HG02610 (cell line): ENCODE data around the gene ACAP3.

ENCODE experiments used
- ATAC-seq: cut with Tn5 transposase; IDR thresholded peaks from one replicate; pipeline ENCODE4 v1.9.1; 2021; ENCODE audit warnings: mild to moderate bottlenecking, moderate library complexity; ENCODE audit not compliant: unreplicated experiment

ACAP3 gene

GRCh38 chr1:1332031-1332755, 24.5 kb upstream of the ACAP3 start:
- no peak for ATAC-seq

GRCh38 chr1:1331068-1331965, 23.6 kb upstream of the ACAP3 start, which contains the start of gene TAS1R3:
Gene TAS1R3 (plus strand): TSS chr1:1331280. CDS start chr1:1331346, 66 bp downstream.
- no peak for ATAC-seq

DNA sequence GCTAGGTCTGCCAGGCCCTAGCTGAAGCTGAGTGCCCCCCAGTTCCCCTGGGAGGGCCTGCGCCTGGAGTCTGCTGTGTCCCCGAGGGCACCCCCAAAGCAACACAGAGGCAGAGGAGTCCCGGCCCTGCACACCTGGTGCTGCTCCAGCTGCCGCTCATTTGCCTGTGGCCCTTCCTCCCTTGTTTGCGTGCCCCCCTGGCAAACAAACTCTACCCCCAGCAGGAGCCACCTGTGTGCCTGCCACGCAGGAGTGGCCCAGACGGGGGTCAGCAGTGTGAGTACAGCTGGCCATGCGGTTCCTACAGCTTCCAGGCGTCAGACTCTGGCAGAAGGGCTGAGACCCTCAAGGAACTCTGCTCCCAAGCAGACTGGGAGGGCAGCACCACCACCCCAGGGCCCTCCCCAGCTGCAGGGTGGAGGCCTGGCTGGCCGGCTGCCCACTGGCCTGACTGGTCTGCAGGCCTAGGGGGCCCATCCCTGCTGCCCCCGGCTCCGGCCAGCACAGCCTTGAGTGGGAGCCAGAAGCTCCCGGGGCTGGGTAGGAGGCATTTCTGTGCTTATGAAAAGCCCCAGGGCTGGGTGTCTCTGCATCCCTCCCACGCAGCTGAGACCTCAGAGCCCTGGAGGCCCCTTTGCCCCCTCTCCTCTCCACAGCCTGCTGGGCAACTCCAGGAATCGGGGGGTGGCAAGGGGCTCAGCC, 22.8 kb upstream of the ACAP3 start:
- ATAC-seq, result no peak

- ATAC-seq, result no peak
Observed at GRCh38 chr1:1329304-1330210, 21.8 kb upstream of the ACAP3 start.

DNA sequence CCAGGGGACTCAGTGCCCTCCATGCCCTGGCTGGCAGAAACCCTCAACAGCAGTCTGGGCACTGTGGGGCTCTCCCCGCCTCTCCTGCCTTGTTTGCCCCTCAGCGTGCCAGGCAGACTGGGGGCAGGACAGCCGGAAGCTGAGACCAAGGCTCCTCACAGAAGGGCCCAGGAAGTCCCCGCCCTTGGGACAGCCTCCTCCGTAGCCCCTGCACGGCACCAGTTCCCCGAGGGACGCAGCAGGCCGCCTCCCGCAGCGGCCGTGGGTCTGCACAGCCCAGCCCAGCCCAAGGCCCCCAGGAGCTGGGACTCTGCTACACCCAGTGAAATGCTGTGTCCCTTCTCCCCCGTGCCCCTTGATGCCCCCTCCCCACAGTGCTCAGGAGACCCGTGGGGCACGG, 20.5 kb upstream of the ACAP3 start:
- ATAC-seq, result no peak

- ATAC-seq, result no peak
Observed at GRCh38 chr1:1327291-1327690, 19.6 kb upstream of the ACAP3 start.

DNA sequence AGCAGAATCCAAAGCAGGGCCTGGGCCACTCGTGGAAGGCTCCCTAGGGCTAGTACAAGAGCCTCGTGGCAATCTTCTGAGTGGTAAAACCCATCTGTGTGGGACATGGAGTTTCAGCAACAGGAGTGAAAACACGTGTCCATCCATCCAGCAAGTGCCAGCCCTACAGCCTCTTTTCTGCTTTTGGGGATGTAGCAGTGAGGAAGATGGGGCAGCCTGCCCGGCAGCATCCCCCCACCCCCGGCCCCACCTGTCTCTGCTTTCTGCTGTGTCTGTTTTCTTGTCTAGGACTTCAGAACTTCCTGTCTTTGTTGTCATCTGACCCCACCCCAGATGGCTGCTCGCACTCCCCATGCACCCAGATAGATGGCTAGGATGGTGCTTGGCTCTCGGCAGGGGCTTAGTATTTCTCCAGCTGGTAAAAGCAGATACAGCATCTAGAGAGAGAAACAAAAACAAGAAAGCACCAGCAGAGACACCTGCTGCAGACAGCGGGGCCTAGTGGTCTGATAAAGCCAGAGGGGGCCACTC, 18.4 kb upstream of the ACAP3 start:
- ATAC-seq, result no peak

DNA sequence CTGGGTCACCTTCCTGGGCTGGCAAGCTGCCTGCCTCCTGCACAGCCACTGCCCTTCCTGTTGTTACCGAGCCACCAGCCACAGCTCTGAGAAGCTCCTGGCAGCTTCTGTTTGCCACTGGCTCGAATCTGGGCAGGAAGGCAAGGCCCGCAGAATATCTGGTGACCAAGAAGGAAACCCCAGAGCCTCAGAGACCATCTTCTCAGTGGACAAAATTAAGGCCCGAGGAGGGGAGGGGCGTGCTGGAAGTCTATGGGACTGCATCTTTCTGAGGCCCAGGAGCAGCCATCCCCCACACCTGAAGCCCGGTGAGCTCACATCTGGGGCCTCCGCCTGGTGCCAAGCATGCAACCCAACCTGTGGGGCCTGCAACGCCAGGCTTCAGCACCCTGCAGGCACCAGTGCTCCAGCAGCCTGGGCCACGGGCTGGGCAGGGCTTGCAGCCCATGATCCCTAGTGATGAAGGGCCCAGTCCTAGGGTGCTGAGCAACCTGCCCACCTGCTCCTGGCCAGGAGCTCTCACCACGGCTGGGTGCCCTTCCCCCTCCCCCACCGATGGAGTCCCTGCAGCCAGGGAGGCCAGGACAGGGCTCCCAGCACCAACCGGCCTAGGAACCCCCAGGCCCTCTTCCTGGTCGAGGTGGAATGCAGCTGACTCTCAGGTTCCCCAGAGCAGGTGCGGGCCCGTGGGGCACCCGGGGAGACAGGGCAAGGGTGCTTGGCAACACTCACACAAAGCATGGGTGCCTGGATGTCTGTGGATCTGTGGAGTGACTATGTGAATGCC, 17.8 kb upstream of the ACAP3 start:
- ATAC-seq, result no peak

GRCh38 chr1:1324524-1325287, 17.0 kb upstream of the ACAP3 start, which contains the start of the genes CPTP and INTS11:
Gene CPTP (plus strand): TSS chr1:1324802. CDS start chr1:1326911, 2,109 bp downstream.
Gene INTS11 (minus strand): TSS chr1:1324660. CDS start chr1:1324608, 52 bp downstream.
- ATAC-seq, result peak; percentile 69

- peak; percentile 22 for ATAC-seq
Observed at GRCh38 chr1:1324084-1324523, 16.4 kb upstream of the ACAP3 start.

DNA sequence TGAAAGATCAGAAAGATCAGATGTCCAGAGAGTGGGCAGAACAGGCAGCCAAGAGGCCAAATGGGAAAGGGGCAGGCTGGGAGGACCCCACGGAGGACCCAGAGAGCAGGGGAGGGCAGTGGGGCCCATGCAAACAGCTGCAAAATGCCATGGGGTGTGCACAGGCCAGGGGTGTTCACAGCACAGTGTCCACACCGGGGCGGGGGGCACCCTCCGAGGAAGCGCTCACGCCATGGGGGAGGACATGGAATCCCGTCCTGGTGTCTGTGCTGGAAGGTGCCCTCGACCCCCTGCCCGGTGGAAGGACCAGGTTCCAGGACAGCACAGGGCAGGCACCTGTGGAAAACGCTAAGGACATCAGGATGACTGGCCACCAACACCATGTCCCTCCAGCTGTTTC, 15.2 kb upstream of the ACAP3 start:
- ATAC-seq, result no peak

- no peak for ATAC-seq
Observed at GRCh38 chr1:1322418-1322817, 14.7 kb upstream of the ACAP3 start.

DNA sequence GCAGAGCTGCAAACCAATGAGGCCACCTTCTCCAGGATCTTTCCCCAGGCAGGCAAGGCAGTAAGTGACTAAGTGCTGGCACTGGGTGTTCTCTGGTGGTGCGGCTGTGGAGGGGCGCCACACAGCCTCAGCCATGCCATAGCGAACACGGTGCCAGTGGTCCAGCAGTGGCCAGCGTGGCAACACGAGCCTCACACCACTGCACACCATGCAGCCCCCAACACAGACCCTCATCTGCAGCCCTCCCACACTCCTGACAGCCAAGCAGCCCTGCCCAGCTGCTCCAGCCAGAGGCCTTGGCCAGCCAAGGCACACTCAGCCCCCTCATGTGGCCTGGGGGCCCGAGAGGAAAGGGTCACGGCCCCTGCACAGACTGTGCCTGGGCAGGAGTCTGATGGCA, 13.7 kb upstream of the ACAP3 start:
- ATAC-seq, result no peak

DNA sequence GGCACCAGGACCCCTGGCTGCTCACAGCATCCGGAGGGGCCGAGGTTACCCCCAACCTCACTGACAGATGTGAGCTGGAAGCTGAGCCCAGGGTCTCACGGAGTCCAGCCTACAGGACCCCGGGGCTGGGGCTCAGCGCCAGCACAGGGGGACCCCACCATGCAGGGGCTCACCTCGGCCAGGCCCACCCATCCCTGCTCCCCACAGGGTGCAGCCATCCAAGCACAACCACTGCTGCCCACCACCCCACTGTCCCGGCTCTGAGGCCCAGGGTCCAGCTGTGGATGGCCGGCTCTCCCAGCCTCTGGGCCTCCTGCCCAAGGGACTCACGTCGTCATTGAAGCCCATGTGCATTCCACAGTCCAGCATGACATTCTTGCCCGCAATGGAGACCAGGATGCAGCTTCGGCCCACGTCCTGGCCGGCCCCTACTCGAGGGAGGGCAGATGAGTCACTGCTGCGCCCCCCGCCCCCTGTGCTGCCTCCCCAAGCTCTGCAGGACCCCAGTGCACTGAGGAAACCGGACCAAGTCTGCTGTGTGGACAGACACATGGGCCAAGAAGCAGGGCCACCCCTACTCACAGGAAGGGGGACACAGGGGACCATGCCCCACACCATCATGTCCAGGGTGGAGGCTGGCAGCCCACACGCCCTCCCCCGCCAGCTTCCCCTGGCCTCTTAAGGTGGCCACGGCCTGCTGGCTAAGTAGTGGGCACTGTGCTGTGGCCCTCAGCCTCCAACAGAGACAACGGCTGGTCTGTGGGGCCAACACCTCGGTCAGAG, 13.1 kb upstream of the ACAP3 start:
- ATAC-seq, result no peak

DNA sequence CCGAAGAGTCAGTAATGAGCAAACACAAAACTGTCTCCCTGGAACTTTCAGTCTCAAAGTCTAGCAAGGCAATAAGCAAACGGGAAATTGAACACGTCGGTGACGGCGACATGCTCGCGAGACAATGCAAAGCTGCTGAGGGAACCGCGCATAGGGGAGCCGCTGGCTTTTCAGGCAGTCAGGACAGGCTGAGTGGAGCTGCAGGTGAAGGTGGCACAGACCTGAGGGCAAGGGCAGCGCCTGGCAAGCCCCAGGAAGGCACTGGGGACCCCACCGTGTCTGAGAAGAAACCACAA, 11.9 kb upstream of the ACAP3 start:
- no peak for ATAC-seq

DNA sequence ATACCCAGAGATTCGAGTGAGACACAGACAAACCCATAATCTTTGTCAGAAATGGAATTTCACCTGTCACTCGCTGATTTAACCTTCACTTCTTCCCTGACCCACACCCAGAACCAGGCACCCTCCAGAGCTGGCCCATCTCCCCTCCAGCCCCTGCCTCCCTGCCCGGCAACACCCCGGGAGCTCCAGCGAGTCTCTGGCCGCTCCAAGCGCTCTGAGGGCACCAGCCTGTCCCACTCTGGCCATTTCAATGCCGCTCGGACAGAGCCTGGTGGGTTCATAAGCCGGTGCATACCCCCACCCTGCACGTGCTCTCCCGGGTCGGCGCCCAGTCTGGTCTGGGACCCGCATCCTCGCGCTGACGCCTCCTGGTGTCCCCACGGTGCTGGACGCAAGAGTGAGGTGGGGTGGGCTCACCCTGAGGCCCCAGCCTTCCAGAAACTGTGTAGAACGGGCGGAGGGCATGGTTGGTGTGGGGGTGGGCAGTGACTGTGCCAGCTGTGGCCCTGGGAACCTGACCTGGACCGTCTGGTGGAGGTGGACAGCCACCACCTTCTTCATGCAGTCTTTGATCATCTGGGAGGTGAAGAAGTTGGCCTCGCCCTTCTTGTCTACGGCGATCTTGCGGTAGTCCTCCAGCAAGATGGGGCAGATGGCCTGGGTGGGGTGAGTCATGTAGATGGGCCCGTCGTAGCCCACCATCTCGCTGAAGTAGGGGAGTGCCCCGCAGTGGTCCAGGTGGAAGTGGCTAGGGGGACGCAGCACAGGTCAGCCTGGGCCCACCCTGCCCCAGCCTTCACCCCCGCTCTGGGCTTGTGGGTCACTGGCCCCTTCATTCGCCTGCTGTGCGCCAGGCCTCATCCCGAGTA, 11.3 kb upstream of the ACAP3 start:
- no peak for ATAC-seq

- ATAC-seq, result no peak
Observed at GRCh38 chr1:1318131-1318652, 10.5 kb upstream of the ACAP3 start.
